ENCODE results near the gene SLC27A6. TPM values are rescaled to one million over a fixed set of nuclear protein-coding genes. Genes with fewer than 3 reads are reported as not detected.

Gene SLC27A6
- total RNA-seq, 2 donors from 2014 or later, result 0.21 TPM; not detected in 1

DNA sequence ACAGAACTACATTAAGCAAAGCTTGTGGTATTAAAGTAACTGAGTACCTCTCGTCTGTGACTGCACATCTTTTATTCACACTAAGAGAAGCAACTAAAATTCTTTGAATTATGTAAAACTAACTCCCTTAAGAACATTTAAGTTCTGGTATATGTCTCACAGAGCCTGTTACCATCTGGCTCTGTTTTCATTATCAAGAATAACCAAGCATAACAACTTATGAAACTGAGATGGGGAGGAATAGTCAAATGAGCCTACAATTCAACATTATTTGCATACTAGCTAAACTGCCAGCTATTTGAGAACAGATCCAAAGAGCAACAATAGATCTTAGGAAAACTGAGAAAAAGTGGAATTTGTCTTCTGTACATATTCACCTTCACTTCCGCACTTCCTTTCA is 104.0 kb downstream of the SLC27A6 start:
- Histone ChIP-seq H3K4me3 (no peak overlapping the region), H3K27ac (no peak overlapping the region), H3K9me3 (no peaks in the 10 kb centered on the region), H3K4me1 (ENCODE audit: control insufficient read depth in 1 of 2, low read depth in 2 of 2) (no peaks in the 10 kb centered on the region), H3K36me3 (no peaks in the 10 kb centered on the region), H3K27me3 (replicated peaks; ENCODE audit: insufficient read depth) (no peaks in the 10 kb centered on the region)
- DNase-seq (ENCODE audit: low spot score) (no peak), ATAC-seq (ENCODE audit: insufficient number of reproducible peaks, low FRiP score, low read depth) (no peak)
- TF ChIP-seq, protein P1, sequence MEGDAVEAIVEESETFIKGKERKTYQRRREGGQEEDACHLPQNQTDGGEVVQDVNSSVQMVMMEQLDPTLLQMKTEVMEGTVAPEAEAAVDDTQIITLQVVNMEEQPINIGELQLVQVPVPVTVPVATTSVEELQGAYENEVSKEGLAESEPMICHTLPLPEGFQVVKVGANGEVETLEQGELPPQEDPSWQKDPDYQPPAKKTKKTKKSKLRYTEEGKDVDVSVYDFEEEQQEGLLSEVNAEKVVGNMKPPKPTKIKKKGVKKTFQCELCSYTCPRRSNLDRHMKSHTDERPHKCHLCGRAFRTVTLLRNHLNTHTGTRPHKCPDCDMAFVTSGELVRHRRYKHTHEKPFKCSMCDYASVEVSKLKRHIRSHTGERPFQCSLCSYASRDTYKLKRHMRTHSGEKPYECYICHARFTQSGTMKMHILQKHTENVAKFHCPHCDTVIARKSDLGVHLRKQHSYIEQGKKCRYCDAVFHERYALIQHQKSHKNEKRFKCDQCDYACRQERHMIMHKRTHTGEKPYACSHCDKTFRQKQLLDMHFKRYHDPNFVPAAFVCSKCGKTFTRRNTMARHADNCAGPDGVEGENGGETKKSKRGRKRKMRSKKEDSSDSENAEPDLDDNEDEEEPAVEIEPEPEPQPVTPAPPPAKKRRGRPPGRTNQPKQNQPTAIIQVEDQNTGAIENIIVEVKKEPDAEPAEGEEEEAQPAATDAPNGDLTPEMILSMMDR (IDR thresholded peaks at IDR 0.05), result no peak

DNA sequence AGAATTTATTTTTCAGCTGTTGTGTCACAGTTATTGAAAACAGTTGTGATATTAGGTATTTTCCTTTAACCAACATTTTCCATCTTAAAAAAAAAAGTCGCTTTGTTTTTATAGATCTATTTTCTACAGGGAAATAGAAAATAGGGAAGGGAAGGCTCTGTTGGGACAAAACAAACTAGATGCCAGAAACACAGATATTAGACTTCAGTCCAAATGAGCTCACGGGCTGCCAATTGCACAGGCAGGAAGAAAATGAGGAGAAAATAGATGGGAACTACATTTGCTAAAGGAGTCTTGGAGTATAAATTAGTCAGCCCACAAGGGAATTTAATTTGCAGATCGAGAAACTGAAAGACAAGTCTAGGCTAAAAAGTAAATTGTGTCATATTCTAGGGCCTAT is 107.8 kb downstream of the SLC27A6 start:
- H3K27me3 ChIP-seq (replicated peaks; ENCODE audit: insufficient read depth), result no peaks in the 10 kb centered on the region
- TF ChIP-seq, protein P1 (IDR thresholded peaks at IDR 0.05), result no peak

DNA sequence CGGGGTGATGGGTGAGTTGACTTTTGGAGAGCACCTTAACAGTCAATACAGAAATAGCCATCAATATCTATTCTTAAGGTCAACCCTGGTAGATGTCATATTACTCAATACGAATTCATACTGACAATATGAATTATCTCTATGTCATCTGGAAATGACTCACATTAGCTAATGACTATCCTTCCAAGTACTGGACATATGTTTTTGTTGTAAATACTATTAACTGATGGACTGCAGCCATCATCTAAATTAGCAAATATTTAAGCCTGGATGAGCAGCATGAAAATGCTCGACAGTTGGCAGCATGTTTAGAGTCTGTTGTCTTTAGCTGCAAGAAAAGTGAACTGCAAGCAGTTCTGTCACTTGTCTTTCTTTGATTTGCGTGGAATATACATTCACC is 109.6 kb downstream of the SLC27A6 start:
- Histone ChIP-seq H3K36me3 (no peaks in the 10 kb centered on the region), H3K27me3 (replicated peaks; ENCODE audit: insufficient read depth) (no peaks in the 10 kb centered on the region), H3K27ac (no peak overlapping the region), H3K9me3 (no peaks in the 10 kb centered on the region), H3K4me3 (no peak overlapping the region), H3K4me1 (ENCODE audit: control insufficient read depth in 1 of 2, low read depth in 2 of 2) (peaks cover 4 to 28% of the 10 kb centered on the region in 2 donors)
- TF ChIP-seq, protein P1 (IDR thresholded peaks at IDR 0.05), result no peak
- ATAC-seq (ENCODE audit: insufficient number of reproducible peaks, low FRiP score, low read depth) (no peak), DNase-seq (ENCODE audit: low spot score) (no peak)

More for the DNA sequence above, 107.8 kb downstream of the SLC27A6 start:
- Histone ChIP-seq H3K36me3 (no peaks in the 10 kb centered on the region), H3K9me3 (no peaks in the 10 kb centered on the region), H3K27ac (no peak overlapping the region), H3K4me3 (no peak overlapping the region), H3K4me1 (ENCODE audit: control insufficient read depth in 1 of 2, low read depth in 2 of 2) (peaks cover 4 to 14% of the 10 kb centered on the region in 2 donors)
- DNase-seq (ENCODE audit: low spot score) (no peak), ATAC-seq (ENCODE audit: insufficient number of reproducible peaks, low FRiP score, low read depth) (no peak)

DNA sequence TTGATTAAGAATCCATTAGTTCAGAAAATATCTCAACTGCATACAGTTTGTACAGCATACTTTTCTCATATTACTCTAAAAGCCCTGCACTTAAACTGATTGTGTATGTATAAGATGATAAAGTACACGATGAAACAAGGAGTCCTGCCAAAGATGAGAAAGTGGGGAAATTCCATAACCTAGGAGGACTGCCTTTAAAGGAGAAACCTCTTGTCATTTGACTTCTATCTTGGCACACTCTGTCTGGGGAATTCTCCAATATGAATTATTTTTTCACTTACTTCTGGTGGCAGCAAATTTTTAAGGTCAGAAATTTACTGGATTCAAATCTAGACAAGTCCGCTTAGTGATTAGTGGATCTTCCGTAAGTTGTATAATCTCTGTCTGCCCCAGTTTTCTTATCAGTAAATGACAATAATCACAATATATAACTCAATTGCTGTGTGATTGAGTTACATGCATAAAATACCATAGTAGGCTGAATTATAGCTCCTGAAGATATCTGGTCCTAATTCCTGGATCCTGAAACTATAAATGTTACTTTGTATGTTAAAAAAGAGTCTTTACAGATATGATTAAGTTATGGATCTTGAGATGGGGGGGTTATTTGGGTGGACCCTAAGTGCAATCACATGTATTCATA is 112.3 kb downstream of the SLC27A6 start:
- H3K9me3 ChIP-seq, result no peaks in the 10 kb centered on the region
- no peaks in the 10 kb centered on the region for H3K36me3 ChIP-seq
- ATAC-seq (ENCODE audit: insufficient number of reproducible peaks, low FRiP score, low read depth) (no peak), DNase-seq (ENCODE audit: low spot score) (no peak)
- H3K4me1 ChIP-seq (ENCODE audit: control insufficient read depth in 1 of 2, low read depth in 2 of 2), result peaks cover 4 to 28% of the 10 kb centered on the region in 2 donors
- TF ChIP-seq, protein P1 (IDR thresholded peaks at IDR 0.05), result no peak
- H3K4me3 ChIP-seq, result no peak overlapping the region
- no peaks in the 10 kb centered on the region for H3K27me3 ChIP-seq (replicated peaks; ENCODE audit: insufficient read depth)
- H3K27ac ChIP-seq, result no peak overlapping the region

DNA sequence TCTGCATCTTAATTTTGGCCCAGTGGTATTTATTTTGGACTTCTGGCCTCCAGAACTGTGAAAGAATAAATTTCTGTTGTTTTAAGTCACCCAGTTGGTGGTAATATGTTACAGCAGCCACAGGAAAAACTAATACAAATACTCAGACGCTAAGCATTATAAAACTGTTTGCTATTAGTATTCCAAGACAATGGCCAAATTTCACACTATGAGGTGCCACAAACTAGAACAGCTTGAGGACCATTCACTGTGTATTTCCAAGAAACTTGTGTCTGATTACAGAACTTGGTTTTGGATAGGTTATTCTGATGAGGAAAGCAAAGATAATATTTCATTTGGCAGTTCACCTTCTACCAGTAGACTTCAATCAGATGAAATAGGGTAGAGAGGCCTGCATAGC is 113.0 kb downstream of the SLC27A6 start:
- Histone ChIP-seq H3K9me3 (no peaks in the 10 kb centered on the region), H3K36me3 (no peaks in the 10 kb centered on the region), H3K27me3 (replicated peaks; ENCODE audit: insufficient read depth) (no peaks in the 10 kb centered on the region), H3K4me1 (ENCODE audit: control insufficient read depth in 1 of 2, low read depth in 2 of 2) (peaks cover 4 to 28% of the 10 kb centered on the region in 2 donors), H3K27ac (no peak overlapping the region), H3K4me3 (no peak overlapping the region)
- TF ChIP-seq, protein P1 (IDR thresholded peaks at IDR 0.05), result no peak
- ATAC-seq (ENCODE audit: insufficient number of reproducible peaks, low FRiP score, low read depth) (no peak), DNase-seq (ENCODE audit: low spot score) (no peak)

Data from thoracic aorta (tissue), 2 donors.